CD4-positive, alpha-beta T cell treated with Interleukin-4 for 4 hours (primary cell): Measurements from ENCODE around the gene IZUMO1.
"Not testable (repeated sequence)": the region's sequence is repeated elsewhere in the genome, so short reads cannot be mapped to it uniquely, and the experiment has no call there.

ENCODE experiments used
- DNase-seq: peaks from one replicate; pipeline ENCODE4 v3.0.0-alpha.2; 2020

The IZUMO1 gene

GRCh38 chr19:48746738-48747575, at the start of gene IZUMO1:
TSS of gene IZUMO1 (minus strand) at chr19:48746909. CDS start at chr19:48745859, 1,050 bp downstream.
- peak; percentile 42 for DNase-seq

DNA sequence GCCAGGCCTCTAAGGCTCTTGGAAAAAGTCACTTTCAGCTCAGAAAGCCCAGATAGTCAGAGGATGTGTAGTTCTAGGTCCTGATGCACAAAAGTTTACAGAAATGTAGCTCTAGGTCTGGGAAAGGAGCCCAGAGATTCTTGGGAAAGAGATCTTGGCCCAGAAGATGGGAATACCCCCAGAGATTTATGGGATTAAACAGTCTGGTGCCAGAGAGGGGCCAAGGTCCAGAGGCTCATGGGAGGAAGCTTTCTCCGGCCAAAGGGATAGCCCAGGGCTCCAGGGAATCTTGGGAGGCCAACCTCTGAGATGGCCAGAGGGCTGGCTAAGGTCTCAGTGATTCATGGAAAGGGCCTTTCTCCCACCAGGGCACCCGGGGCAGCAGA, 49.0 kb upstream of the IZUMO1 start:
- no peak for DNase-seq

- peak; percentile 87 for DNase-seq
Observed at GRCh38 chr19:48795055-48795684, 48.5 kb upstream of the IZUMO1 start.

GRCh38 chr19:48794291-48794690, 47.6 kb upstream of the IZUMO1 start:
- DNase-seq, result no peak

DNA sequence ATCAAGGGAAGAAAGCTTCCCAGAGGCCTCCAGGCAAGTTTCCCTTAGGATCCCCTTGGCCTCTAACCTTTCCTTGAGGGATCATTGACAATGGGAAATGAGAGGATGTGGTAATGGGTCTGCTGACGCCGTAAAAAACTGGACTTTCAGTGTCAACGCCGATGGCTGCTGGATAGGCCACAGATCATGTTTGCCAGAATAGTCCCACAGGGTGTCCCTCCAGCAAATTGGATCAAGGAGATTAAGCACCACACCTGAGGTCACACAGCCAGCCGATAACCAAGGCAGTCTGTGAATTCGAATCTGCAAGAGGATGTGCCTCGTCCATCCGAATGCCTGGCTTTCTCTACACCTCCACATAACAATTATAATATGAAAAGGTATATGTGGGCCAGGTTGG, 46.6 kb upstream of the IZUMO1 start:
- DNase-seq, result no peak

DNA sequence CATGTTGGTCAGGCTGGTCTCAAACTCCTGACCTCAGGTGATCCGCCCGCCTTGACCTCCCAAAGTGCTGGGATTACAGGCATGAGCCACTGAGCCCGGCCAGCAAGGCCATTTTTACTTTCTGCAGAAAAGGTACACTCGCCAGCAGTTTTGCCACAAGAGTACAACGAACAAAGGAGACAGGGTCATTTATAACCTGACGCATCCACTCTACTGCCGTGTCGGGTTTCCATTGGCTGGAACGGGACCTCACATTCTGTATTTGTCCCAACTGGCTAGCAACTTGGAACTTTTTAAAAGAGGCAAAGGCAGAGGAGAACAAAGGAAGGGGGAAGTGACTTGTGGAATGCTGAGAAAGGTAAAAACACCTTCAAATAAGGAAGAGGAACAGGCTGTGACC, 40.6 kb upstream of the IZUMO1 start:
- not testable (repeated sequence) for DNase-seq

DNA sequence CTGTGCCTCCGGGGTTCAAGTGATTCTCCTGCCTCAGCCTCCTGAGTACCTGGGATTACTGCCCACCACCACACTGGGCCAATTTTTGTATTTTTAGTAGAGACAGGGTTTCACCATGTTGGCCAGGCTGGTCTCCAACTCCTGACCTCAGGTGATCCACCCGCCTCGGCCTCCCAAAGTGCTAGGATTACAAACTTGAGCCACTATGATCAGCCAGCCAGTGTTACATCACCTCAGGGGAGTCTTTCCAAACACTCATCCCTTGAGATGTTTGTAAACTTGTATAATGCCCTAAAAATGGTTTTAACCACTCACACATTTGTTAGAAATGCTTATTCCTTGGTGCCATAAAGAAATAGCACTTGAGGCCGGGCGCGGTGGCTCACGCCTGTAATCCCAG, 39.7 kb upstream of the IZUMO1 start:
- not testable (repeated sequence) for DNase-seq

- DNase-seq, result no peak
Observed at GRCh38 chr19:48784527-48784926, 37.8 kb upstream of the IZUMO1 start.

DNA sequence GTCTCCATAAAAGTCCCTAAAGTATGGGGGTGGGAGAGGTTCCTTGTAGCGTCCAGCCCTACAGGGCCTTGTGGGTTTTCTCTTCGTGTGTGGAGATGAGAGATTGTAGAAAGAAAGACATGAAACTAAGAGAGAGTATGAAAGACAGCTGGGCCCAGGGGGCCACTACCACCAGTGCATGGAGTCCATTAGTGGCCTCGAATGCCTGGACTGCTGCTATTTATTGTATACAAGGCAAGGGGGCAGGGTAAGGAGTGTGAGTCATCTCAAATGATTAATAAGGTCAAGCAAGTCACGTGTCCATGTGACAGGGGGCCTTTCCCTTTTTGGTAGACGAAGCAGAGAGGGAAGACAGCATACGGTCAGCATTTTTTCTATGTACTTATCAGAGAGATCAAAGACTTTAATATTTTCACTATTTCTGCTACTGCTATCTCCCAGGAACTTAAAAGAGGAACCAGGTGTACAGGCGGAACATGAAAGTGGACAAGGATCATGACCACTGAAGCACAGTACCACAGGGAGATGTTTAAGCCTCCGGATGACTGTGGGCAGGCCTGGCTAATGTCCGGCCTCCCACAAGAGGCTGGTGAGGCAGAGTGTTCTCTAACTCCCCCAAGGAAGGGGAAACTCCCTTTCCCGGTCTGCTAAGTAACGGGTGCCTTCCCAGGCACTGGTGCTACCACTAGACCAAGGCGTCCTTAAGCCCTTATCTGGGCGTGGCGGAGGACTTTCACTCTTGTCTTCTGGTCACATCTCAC, 34.1 kb upstream of the IZUMO1 start:
- DNase-seq, result peak; percentile 10

DNA sequence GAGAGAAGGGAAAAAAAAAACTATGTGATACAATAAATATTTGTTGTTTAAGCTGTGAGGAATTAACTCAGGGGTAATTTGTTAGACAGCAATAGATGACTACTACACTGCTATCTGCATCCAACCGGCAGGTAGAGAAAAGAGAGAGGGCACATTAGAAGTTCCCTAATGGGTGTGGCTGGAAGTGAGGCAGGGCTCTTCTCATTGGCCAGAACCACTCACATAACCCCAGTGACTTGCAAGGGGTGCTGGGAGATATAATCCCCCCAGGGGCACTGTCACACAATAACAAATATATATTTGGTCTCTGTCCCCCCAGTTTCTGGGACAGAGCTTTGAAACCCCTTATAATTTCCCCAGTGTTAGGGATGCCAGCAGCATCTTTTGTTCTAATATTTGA, 32.9 kb upstream of the IZUMO1 start:
- no peak for DNase-seq

DNA sequence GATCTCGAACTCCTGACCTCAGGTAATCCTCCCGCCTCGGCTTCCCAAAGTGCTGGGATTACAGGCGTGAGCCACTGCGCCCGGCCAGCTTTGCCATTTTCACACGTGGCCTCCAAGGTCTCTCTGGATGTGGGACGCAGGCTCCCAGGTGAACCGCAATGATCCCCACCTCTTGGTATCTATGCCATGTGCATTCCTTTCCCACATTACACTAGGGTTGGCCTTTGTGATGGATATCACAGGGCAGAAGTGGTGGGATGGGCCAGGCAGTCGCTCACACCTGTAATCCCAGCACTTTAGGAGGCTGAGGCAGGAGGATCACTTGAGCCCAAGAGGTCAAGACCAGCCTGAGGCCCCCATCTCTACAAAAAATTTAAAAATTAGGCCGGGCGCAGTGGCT, 31.0 kb upstream of the IZUMO1 start:
- DNase-seq, result no peak

- no peak for DNase-seq
Observed at GRCh38 chr19:48777139-48777538, 30.4 kb upstream of the IZUMO1 start.

- DNase-seq, result no peak
Observed at GRCh38 chr19:48772503-48772953, 25.8 kb upstream of the IZUMO1 start.

DNA sequence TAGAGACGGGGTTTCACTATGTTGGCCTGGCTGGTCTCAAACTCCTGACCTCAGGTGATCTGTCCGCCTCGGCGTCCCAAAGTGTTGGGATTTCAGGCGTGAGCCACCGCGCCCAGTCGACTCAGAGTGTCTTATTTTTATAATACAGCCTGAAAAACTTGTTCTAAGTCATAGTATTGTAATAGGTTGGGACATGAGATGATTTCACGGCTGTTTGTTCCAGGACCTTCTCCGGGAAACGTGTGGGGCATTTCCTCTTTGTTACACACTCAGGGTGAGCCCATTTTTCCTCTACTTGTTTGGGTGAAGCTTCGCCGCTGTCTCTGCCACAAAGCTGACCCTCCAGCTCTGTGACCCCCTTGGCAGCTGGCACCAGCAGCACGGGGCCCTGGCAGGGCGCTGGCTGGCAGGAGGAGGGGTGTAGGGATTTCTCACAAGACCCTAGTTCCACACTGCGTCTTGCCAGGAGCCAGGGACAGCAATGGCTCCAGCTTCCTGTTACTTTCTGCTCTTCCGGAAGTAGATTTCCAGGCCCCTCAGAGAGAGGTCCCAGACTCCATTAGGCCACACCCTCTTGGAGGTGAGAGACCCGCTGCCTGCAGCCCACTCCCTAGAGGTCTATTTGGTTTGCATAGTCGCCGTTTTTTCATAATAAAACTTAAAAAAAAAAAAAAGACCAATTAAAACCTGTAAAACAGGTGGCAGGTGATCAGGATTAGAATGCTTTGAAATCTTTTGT, 24.2 kb upstream of the IZUMO1 start:
- no peak for DNase-seq

GRCh38 chr19:48770266-48770665, 23.6 kb upstream of the IZUMO1 start:
- DNase-seq, result no peak

- no peak for DNase-seq
Observed at GRCh38 chr19:48768994-48769713, 22.4 kb upstream of the IZUMO1 start.

DNA sequence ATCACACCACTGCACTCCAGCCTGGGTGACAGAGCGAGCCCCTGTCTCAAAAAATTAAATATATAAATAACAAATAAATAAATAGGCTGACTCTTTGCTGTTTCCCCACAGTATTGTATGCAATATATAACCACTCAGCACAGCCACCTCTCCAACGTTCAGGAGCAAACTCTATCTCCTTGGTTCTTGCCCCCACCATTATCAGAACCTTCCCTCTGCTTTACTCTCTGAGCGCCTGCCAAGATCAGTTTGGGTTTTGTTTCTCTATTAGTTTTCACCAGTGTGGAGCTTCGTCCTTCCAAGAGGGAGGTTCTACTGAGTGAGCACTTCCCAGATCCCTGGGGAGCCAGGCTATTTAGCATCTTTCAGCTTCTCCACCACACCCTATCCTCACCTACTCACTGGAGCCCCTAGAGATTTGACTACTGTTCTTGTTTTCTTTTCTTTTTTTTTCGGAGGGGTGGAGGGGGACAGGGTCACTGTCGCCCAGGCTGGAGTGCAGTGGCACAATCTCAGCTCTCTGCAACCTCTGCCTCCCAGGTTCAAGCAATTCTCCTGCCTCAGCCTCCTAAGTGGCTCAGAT, 21.6 kb upstream of the IZUMO1 start:
- not testable (repeated sequence) for DNase-seq

GRCh38 chr19:48765816-48766215, 19.1 kb upstream of the IZUMO1 start:
- DNase-seq, result not testable (repeated sequence)

DNA sequence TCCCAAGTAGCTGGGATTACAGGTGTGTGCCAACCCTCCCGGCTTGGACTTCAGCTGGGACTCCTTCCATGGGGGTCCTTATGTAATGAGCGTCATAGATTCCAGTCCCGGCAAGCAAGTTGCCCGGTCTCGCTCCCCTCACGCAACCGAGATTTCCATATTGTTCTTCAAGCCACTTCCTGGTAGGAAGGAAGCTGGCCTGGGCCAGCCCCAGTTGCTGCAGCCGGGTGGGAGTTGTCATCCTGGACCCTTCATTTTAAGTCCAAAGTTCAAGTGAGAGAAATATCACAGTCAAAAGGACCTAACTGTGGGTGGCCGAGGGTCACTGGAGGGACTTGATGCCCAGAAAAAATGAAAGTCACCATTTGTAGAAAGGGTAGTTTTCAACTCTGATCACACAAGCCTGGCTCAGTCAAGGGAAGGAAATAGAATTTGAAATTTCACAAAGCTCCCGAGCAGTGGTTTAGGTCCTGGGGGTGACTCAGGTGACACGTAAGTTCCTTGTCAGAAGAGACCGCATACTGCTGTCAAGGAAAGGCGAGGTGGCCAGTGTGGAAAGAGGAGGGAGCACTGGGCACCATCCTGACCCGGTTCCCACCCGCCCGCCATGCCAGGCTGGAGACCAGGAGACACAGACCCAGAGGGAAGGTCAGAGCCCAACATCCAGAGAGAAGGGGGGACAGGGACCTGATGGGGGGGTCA, 13.9 kb upstream of the IZUMO1 start:
- DNase-seq, result no peak

- DNase-seq, result no peak
Observed at GRCh38 chr19:48757741-48758144, 11.0 kb upstream of the IZUMO1 start.

GRCh38 chr19:48757089-48757675, 10.5 kb upstream of the IZUMO1 start:
- no peak for DNase-seq
